ENCODE measurements around the gene NT5C.

- TF ChIP-seq CTCF (IDR thresholded peaks at IDR 0.05; ENCODE audit: low read depth, low read length, poor library complexity, severe bottlenecking) (no peak), EZH2phosphoT487 (IDR thresholded peaks at IDR 0.05; ENCODE audit: borderline replicate concordance, low read length) (no peak)
Observed at GRCh38 chr17:75129576-75129975, 2.0 kb downstream of the NT5C start.

All from DOHH2 (cell line).